HG03097 (cell line): ENCODE data around the gene NEK5.

Experiments used
- ATAC-seq: cut with Tn5 transposase; IDR thresholded peaks from one replicate; pipeline ENCODE4 v1.9.1; 2021; ENCODE audit not compliant: unreplicated experiment, low FRiP score

Gene NEK5

GRCh38 chr13:51995677-51996551 is 133.0 kb downstream of the NEK5 start:
- ATAC-seq = no peak

- no peak for ATAC-seq
These were observed 135.2 kb downstream of the NEK5 start for GRCh38 chr13:51993713-51994112.

GRCh38 chr13:51988988-51989618 is 139.8 kb downstream of the NEK5 start:
- no peak for ATAC-seq
